Mesendoderm (in vitro differentiated cells): ENCODE results near the gene ALB.

Experiments
- DNase-seq: peaks from one replicate; pipeline ENCODE4 v3.0.0; 2013
- H2AK5ac ChIP-seq: 2 replicates; pipeline ENCODE4 v1.6.1; 2013; ENCODE audit warnings: low read length, inconsistent platforms
- H2BK120ac ChIP-seq: 2 replicates; pipeline ENCODE4 v1.6.1; 2013; ENCODE audit warnings: low read depth, mild to moderate bottlenecking, low read length, moderate library complexity, mixed read lengths
- H2BK15ac ChIP-seq: replicated peaks from 2 replicates; pipeline ENCODE4 v1.6.1; 2013; ENCODE audit warnings: low read depth, mild to moderate bottlenecking, moderate library complexity
- H2BK5ac ChIP-seq: 2 replicates; pipeline ENCODE4 v1.6.1; 2013; ENCODE audit warnings: low read length, inconsistent platforms
- H3K18ac ChIP-seq: 2 replicates; pipeline ENCODE4 v1.6.1; 2013; ENCODE audit warnings: mild to moderate bottlenecking, low read length, mixed read lengths
- H3K23ac ChIP-seq: one replicate; pipeline ENCODE4 v1.6.1; 2013; ENCODE audit warnings: low read length
- H3K27ac ChIP-seq: 2 replicates; pipeline ENCODE4 v1.5.1; 2013; ENCODE audit warnings: low read depth, mild to moderate bottlenecking, inconsistent platforms, low read length, moderate library complexity
- H3K27me3 ChIP-seq: 2 replicates; pipeline ENCODE4 v1.6.1; 2013; ENCODE audit warnings: low read length, control low read depth, mild to moderate bottlenecking, inconsistent platforms; ENCODE audit not compliant: insufficient read depth, poor library complexity
- H3K36me3 ChIP-seq: 2 replicates; pipeline ENCODE4 v1.6.1; 2013; ENCODE audit warnings: low read length, inconsistent platforms; ENCODE audit not compliant: control insufficient read depth, insufficient read depth
- H3K4ac ChIP-seq: one replicate; pipeline ENCODE4 v1.6.1; 2013; ENCODE audit warnings: low read depth, mild to moderate bottlenecking, low read length, moderate library complexity
- H3K4me1 ChIP-seq: 2 replicates; pipeline ENCODE4 v1.6.1; 2013; ENCODE audit warnings: low read depth, low read length, inconsistent platforms; ENCODE audit not compliant: control insufficient read depth
- H3K4me2 ChIP-seq: 2 replicates; pipeline ENCODE4 v1.6.1; 2013; ENCODE audit warnings: low read length
- H3K4me3 ChIP-seq: 2 replicates; pipeline ENCODE4 v1.5.1; 2013; ENCODE audit warnings: mild to moderate bottlenecking, low read length
- H3K56ac ChIP-seq: one replicate; pipeline ENCODE4 v1.6.1; 2013; ENCODE audit warnings: low read length
- H3K79me1 ChIP-seq: 2 replicates; pipeline ENCODE4 v1.6.1; 2013; ENCODE audit warnings: low read length, inconsistent platforms
- H3K79me2 ChIP-seq: 2 replicates; pipeline ENCODE4 v1.6.1; 2013; ENCODE audit warnings: mild to moderate bottlenecking, low read length; ENCODE audit not compliant: control insufficient read depth, insufficient read depth
- H3K9ac ChIP-seq: 2 replicates; pipeline ENCODE4 v1.6.1; 2013; ENCODE audit warnings: low read length, inconsistent platforms
- H4K5ac ChIP-seq: one replicate; pipeline ENCODE4 v1.6.1; 2013; ENCODE audit warnings: low read length
- H4K8ac ChIP-seq: one replicate; pipeline ENCODE4 v1.6.1; 2013; ENCODE audit warnings: low read depth, mild to moderate bottlenecking, control low read depth, low read length, moderate library complexity
- WGBS: extraction: QIAGEN DNeasy Blood & Tissue Kit; methylation state at CpG from one replicate; pipeline ENCODE4 v1.1.7; 2013; ENCODE audit warnings: low lambda C conversion rate, missing lambda C conversion rate; ENCODE audit not compliant: insufficient coverage; ENCODE audit errors: extremely low coverage; 5-methylcytosine and 5-hydroxymethylcytosine counted together

Gene ALB

GRCh38 chr4:73404457-73404856 is 370 bp downstream of the ALB start:
- Histone ChIP-seq H3K4ac (no peak overlapping the region), H2BK5ac (no peak overlapping the region), H3K18ac (no peak overlapping the region), H3K9ac (no peak overlapping the region), H3K4me2 (no peak overlapping the region), H3K27me3 (no peaks in the 10 kb centered on the region), H2BK120ac (no peak overlapping the region), H3K56ac (no peak overlapping the region), H3K23ac (no peak overlapping the region), H2AK5ac (no peak overlapping the region), H3K36me3 (no peaks in the 10 kb centered on the region), H3K79me1 (no peaks in the 10 kb centered on the region), H3K79me2 (no peaks in the 10 kb centered on the region), H4K5ac (no peak overlapping the region), H2BK15ac (no peak overlapping the region), H3K27ac (no peak overlapping the region), H3K4me1 (no peaks in the 10 kb centered on the region), H3K4me3 (no peak overlapping the region), H4K8ac (no peak overlapping the region)
- DNase-seq, result no peak
- no CpG with 5 or more reads among the region's 1 CpG for WGBS

GRCh38 chr4:73405138-73405537 is 1.1 kb downstream of the ALB start:
- no peak overlapping the region for H4K8ac ChIP-seq

GRCh38 chr4:73406548-73406875 is 2.4 kb downstream of the ALB start:
- Histone ChIP-seq H3K79me1 (no peaks in the 10 kb centered on the region), H3K79me2 (no peaks in the 10 kb centered on the region), H3K4me2 (no peak overlapping the region), H3K4me3 (no peak overlapping the region), H2BK15ac (no peak overlapping the region), H2BK5ac (no peak overlapping the region), H3K9ac (no peak overlapping the region), H2AK5ac (no peak overlapping the region), H3K36me3 (no peaks in the 10 kb centered on the region), H3K23ac (no peak overlapping the region), H2BK120ac (no peak overlapping the region), H3K27ac (no peak overlapping the region), H3K4me1 (no peaks in the 10 kb centered on the region), H4K8ac (no peak overlapping the region), H3K4ac (no peak overlapping the region), H4K5ac (no peak overlapping the region), H3K56ac (no peak overlapping the region), H3K27me3 (no peaks in the 10 kb centered on the region), H3K18ac (no peak overlapping the region)
- no CpG with 5 or more reads among the region's 1 CpG for WGBS
- DNase-seq, result no peak

More at GRCh38 chr4:73405138-73405537, 1.1 kb downstream of the ALB start:
- H3K4me3 ChIP-seq, result no peak overlapping the region
- H3K79me1 ChIP-seq, result no peaks in the 10 kb centered on the region
- no peak overlapping the region for H3K4me2 ChIP-seq
- H3K79me2 ChIP-seq, result no peaks in the 10 kb centered on the region
- H3K23ac ChIP-seq, result no peak overlapping the region
- H3K18ac ChIP-seq, result no peak overlapping the region
- no peak overlapping the region for H3K27ac ChIP-seq
- no peak overlapping the region for H3K4ac ChIP-seq
- no peak overlapping the region for H2BK120ac ChIP-seq
- no peak overlapping the region for H3K9ac ChIP-seq
- no peaks in the 10 kb centered on the region for H3K27me3 ChIP-seq
- no peaks in the 10 kb centered on the region for H3K4me1 ChIP-seq
- no peaks in the 10 kb centered on the region for H3K36me3 ChIP-seq
- H4K5ac ChIP-seq, result no peak overlapping the region
- no peak overlapping the region for H2AK5ac ChIP-seq
- no CpG with 5 or more reads among the region's 2 CpGs for WGBS
- H3K56ac ChIP-seq, result no peak overlapping the region
- no peak overlapping the region for H2BK5ac ChIP-seq
- DNase-seq, result no peak
- H2BK15ac ChIP-seq, result no peak overlapping the region

GRCh38 chr4:73407227-73407673 is 3.2 kb downstream of the ALB start:
- Histone ChIP-seq H2BK120ac (no peak overlapping the region), H3K4me1 (no peaks in the 10 kb centered on the region), H3K79me2 (no peaks in the 10 kb centered on the region), H3K4me3 (no peak overlapping the region), H3K56ac (no peak overlapping the region), H4K5ac (no peak overlapping the region), H2BK5ac (no peak overlapping the region), H3K36me3 (no peaks in the 10 kb centered on the region), H3K79me1 (no peaks in the 10 kb centered on the region), H3K4me2 (no peak overlapping the region), H2AK5ac (no peak overlapping the region), H3K9ac (no peak overlapping the region), H3K27me3 (no peaks in the 10 kb centered on the region), H3K18ac (no peak overlapping the region), H2BK15ac (no peak overlapping the region), H3K27ac (no peak overlapping the region), H3K23ac (no peak overlapping the region), H4K8ac (no peak overlapping the region), H3K4ac (no peak overlapping the region)
- no CpG with 5 or more reads among the region's 2 CpGs for WGBS
- no peak for DNase-seq

- Histone ChIP-seq H3K4ac (no peak overlapping the region), H3K18ac (no peak overlapping the region), H2AK5ac (no peak overlapping the region), H3K36me3 (no peaks in the 10 kb centered on the region), H2BK120ac (no peak overlapping the region), H4K5ac (no peak overlapping the region), H3K4me1 (no peaks in the 10 kb centered on the region), H3K9ac (no peak overlapping the region), H3K27me3 (no peaks in the 10 kb centered on the region), H3K4me3 (no peak overlapping the region), H3K27ac (no peak overlapping the region), H3K56ac (no peak overlapping the region), H3K79me1 (no peaks in the 10 kb centered on the region), H3K23ac (no peak overlapping the region), H2BK15ac (no peak overlapping the region), H4K8ac (no peak overlapping the region), H3K4me2 (no peak overlapping the region), H2BK5ac (no peak overlapping the region), H3K79me2 (no peaks in the 10 kb centered on the region)
- DNase-seq, result no peak
- no CpG with 5 or more reads among the region's 4 CpGs for WGBS
Observed at GRCh38 chr4:73408181-73408867, 4.2 kb downstream of the ALB start.
